B cell (primary cell): Measurements from ENCODE around the gene MYRIP.

Source experiments
- EZH2 ChIP-seq: IDR thresholded peaks from 2 replicates; pipeline ENCODE4 v1.6.1; 2012; ENCODE audit warnings: borderline replicate concordance, low read depth, mild to moderate bottlenecking, moderate library complexity, low read length; ENCODE audit not compliant: insufficient read depth, poor library complexity, severe bottlenecking
- TF ChIP-seq, protein P1 (sequence below): fragments of 200-600 bp; IDR thresholded peaks from one replicate; pipeline ENCODE4 v1.8.0; 2022; ENCODE audit warnings: antibody characterized with exemption, mild to moderate bottlenecking

DNA sequence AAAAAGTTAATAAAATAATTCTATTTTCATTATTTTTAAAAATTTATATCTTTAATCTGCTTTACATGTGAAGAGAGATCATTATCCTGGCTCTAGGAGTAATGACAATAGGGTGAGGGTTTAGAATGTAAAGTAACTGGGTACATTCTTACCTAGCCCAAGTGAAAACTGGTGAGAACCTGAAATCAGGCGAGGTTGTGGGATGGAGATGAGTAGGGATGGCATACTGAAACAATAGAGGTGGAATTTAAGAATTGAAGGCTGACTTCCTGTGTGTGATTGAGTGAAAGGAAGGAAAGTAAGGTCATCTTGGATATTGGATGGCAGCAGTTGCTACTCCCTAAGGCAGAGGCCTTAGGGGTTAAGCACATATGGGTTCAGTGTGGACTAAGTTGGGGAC is 82.7 kb downstream of the MYRIP start:
- no peak for TF ChIP-seq EZH2
- TF ChIP-seq, protein P1, sequence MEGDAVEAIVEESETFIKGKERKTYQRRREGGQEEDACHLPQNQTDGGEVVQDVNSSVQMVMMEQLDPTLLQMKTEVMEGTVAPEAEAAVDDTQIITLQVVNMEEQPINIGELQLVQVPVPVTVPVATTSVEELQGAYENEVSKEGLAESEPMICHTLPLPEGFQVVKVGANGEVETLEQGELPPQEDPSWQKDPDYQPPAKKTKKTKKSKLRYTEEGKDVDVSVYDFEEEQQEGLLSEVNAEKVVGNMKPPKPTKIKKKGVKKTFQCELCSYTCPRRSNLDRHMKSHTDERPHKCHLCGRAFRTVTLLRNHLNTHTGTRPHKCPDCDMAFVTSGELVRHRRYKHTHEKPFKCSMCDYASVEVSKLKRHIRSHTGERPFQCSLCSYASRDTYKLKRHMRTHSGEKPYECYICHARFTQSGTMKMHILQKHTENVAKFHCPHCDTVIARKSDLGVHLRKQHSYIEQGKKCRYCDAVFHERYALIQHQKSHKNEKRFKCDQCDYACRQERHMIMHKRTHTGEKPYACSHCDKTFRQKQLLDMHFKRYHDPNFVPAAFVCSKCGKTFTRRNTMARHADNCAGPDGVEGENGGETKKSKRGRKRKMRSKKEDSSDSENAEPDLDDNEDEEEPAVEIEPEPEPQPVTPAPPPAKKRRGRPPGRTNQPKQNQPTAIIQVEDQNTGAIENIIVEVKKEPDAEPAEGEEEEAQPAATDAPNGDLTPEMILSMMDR: no peak
